ENCODE data around the gene ENTHD1. TPM values are rescaled to one million over a fixed set of nuclear protein-coding genes. Genes with fewer than 3 reads are reported as not detected.

Gene ENTHD1
- total RNA-seq, 1 experiment from 2014 or later: not detected

- Histone ChIP-seq H3K14ac (ENCODE audit: insufficient read depth, low read length) (no peak overlapping the region), H2AFZ (ENCODE audit: low read length) (peak overlapping the region; percentile 79), H3K9me3 (ENCODE audit: control insufficient read depth, low read depth, low read length) (no peaks in the 10 kb centered on the region), H3T11ph (ENCODE audit: low read length) (no peak overlapping the region), H3K4me2 (ENCODE audit: insufficient read depth, insufficient read length, low read length) (no peak overlapping the region), H3K18ac (ENCODE audit: insufficient read length, low read depth, low read length) (no peak overlapping the region), H4K5ac (ENCODE audit: insufficient read length, low read depth, low read length) (no peak overlapping the region), H3K9ac (ENCODE audit: extremely low read depth, insufficient read length, low read length) (no peak overlapping the region), H3K23ac (ENCODE audit: insufficient read length, low read depth, low read length) (no peak overlapping the region), H3K27ac (ENCODE audit: insufficient read length, low read depth, low read length) (no peak overlapping the region), H2BK15ac (ENCODE audit: low read depth, low read length) (no peak overlapping the region), H4K20me1 (ENCODE audit: control insufficient read depth, insufficient read depth, insufficient read length) (no peaks in the 10 kb centered on the region), H2AK5ac (ENCODE audit: insufficient read length, low read length) (no peak overlapping the region), H3K27me3 (ENCODE audit: insufficient read depth, low read length) (no peaks in the 10 kb centered on the region), H2BK20ac (ENCODE audit: low read depth, low read length, poor library complexity, severe bottlenecking) (no peak overlapping the region), H3K79me2 (ENCODE audit: insufficient read depth, low read length) (no peaks in the 10 kb centered on the region), H3K23me2 (ENCODE audit: insufficient read length, low read depth, low read length, poor library complexity, severe bottlenecking) (no peaks in the 10 kb centered on the region), H4K8ac (replicated peaks; ENCODE audit: insufficient read length, low read depth, low read length) (no peak overlapping the region), H2BK12ac (ENCODE audit: insufficient read length, low read depth, low read length) (no peak overlapping the region), H3K79me1 (ENCODE audit: insufficient read depth, low read depth, low read length, poor library complexity, severe bottlenecking) (no peaks in the 10 kb centered on the region), H3K4ac (ENCODE audit: low read depth, low read length) (no peak overlapping the region), H3K4me1 (ENCODE audit: insufficient read depth, low read length) (no peaks in the 10 kb centered on the region), H4K91ac (ENCODE audit: insufficient read length, low read depth, low read length) (no peak overlapping the region), H2BK120ac (ENCODE audit: low read depth, low read length, poor library complexity, severe bottlenecking) (no peak overlapping the region), H3K56ac (ENCODE audit: insufficient read length, low read depth, low read length) (no peak overlapping the region), H2BK5ac (ENCODE audit: insufficient read length, low read length) (no peak overlapping the region)
- TF ChIP-seq, protein P1, sequence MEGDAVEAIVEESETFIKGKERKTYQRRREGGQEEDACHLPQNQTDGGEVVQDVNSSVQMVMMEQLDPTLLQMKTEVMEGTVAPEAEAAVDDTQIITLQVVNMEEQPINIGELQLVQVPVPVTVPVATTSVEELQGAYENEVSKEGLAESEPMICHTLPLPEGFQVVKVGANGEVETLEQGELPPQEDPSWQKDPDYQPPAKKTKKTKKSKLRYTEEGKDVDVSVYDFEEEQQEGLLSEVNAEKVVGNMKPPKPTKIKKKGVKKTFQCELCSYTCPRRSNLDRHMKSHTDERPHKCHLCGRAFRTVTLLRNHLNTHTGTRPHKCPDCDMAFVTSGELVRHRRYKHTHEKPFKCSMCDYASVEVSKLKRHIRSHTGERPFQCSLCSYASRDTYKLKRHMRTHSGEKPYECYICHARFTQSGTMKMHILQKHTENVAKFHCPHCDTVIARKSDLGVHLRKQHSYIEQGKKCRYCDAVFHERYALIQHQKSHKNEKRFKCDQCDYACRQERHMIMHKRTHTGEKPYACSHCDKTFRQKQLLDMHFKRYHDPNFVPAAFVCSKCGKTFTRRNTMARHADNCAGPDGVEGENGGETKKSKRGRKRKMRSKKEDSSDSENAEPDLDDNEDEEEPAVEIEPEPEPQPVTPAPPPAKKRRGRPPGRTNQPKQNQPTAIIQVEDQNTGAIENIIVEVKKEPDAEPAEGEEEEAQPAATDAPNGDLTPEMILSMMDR (conservative IDR thresholded peaks at IDR 0.05): no peak
- Mint-ChIP-seq H3K9me3 (no peaks in the 10 kb centered on the region), H3K27ac (no peak overlapping the region), H3K36me3 (ENCODE audit: insufficient read depth in 1 of 3, low read depth in 3 of 3) (no peaks in the 10 kb centered on the region), H3K27me3 (ENCODE audit: low read depth) (peaks cover 2% of the 10 kb centered on the region), H3K4me3 (no peak overlapping the region), H3K4me1 (peaks cover 13 to 35% of the 10 kb centered on the region in 2 experiments)
- DNase-seq: no peak
- WGBS (ENCODE audit: extremely low coverage, insufficient read length, low lambda C conversion rate): no CpG with 5 or more reads among the region's 12 CpGs
These were observed 24.4 kb upstream of the ENTHD1 start for GRCh38 chr22:39917776-39918495.
